ENCODE measurements around the gene AQP10.
A peak's percentile ranks its signal among the peaks of the same experiment; 100 is the strongest.
"Not testable (repeated sequence)": the region's sequence is repeated elsewhere in the genome, so short reads cannot be mapped to it uniquely, and the experiment has no call there.

The AQP10 gene

GRCh38 chr1:154324669-154325582 is 4.0 kb downstream of the AQP10 start, which contains the start of gene ATP8B2:
Gene ATP8B2, plus strand, starts transcription at chr1:154325525. Its CDS starts 2,617 bp downstream, at chr1:154328142.
- DNase-seq = peak; percentile 89

GRCh38 chr1:154325583-154326545 is 5.0 kb downstream of the AQP10 start:
- peak; percentile 80 for DNase-seq

GRCh38 chr1:154326546-154327465 is 5.9 kb downstream of the AQP10 start:
- peak; percentile 86 for DNase-seq

GRCh38 chr1:154327466-154328317 is 6.8 kb downstream of the AQP10 start:
- DNase-seq = peak; percentile 59

- peak; percentile 86 for DNase-seq
Measured at GRCh38 chr1:154328318-154329151, 7.6 kb downstream of the AQP10 start.

- DNase-seq = no peak
Measured at GRCh38 chr1:154329152-154329521, 8.2 kb downstream of the AQP10 start.

GRCh38 chr1:154329551-154330131 is 8.7 kb downstream of the AQP10 start:
- no peak for DNase-seq

- DNase-seq = no peak
Measured at GRCh38 chr1:154330669-154331068, 9.8 kb downstream of the AQP10 start.

- DNase-seq = no peak
Measured at GRCh38 chr1:154334079-154335024, 13.5 kb downstream of the AQP10 start.

GRCh38 chr1:154335025-154335714 is 14.3 kb downstream of the AQP10 start:
- DNase-seq = peak; percentile 99

- DNase-seq = peak; percentile 48
Measured at GRCh38 chr1:154337253-154337894, 16.5 kb downstream of the AQP10 start.

GRCh38 chr1:154338875-154339274 is 18.0 kb downstream of the AQP10 start:
- no peak for DNase-seq

- not testable (repeated sequence) for DNase-seq
Measured at GRCh38 chr1:154341366-154341765, 20.5 kb downstream of the AQP10 start.

- no peak for DNase-seq
Measured at GRCh38 chr1:154342132-154342531, 21.2 kb downstream of the AQP10 start.

- DNase-seq = peak; percentile 75
Measured at GRCh38 chr1:154342836-154343472, 22.1 kb downstream of the AQP10 start.

GRCh38 chr1:154344977-154345837 is 24.3 kb downstream of the AQP10 start:
- DNase-seq = peak; percentile 82
